Measurements from ENCODE around the gene CACNA1C.

DNA sequence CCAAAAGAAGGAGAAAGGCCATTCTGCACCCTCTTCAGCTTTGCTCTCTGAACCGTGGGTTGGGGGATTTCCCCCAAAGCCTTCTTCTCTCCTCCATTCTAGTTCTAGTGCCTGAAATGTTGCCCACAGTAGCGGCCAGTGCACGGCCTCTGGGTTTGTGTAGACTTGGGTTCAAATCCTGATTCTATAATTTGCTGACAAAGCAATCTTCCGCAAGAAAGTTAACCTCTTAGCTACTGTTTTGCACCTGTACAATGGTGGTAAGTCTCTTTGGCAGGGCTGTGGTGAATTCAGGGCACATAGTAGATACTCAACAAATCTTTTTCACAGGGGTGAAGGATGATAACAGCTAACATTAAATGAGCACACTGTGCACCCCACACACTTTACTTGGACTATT is 5.8 kb upstream of the CACNA1C start:
- TF ChIP-seq, protein P1, sequence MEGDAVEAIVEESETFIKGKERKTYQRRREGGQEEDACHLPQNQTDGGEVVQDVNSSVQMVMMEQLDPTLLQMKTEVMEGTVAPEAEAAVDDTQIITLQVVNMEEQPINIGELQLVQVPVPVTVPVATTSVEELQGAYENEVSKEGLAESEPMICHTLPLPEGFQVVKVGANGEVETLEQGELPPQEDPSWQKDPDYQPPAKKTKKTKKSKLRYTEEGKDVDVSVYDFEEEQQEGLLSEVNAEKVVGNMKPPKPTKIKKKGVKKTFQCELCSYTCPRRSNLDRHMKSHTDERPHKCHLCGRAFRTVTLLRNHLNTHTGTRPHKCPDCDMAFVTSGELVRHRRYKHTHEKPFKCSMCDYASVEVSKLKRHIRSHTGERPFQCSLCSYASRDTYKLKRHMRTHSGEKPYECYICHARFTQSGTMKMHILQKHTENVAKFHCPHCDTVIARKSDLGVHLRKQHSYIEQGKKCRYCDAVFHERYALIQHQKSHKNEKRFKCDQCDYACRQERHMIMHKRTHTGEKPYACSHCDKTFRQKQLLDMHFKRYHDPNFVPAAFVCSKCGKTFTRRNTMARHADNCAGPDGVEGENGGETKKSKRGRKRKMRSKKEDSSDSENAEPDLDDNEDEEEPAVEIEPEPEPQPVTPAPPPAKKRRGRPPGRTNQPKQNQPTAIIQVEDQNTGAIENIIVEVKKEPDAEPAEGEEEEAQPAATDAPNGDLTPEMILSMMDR (conservative IDR thresholded peaks at IDR 0.05; ENCODE audit: low read length) = no peak
- TF ChIP-seq EZH2phosphoT487 (IDR thresholded peaks at IDR 0.05; ENCODE audit: borderline replicate concordance, low read depth, low read length) = no peak
